ENCODE data around the gene FAM53C.

DNA sequence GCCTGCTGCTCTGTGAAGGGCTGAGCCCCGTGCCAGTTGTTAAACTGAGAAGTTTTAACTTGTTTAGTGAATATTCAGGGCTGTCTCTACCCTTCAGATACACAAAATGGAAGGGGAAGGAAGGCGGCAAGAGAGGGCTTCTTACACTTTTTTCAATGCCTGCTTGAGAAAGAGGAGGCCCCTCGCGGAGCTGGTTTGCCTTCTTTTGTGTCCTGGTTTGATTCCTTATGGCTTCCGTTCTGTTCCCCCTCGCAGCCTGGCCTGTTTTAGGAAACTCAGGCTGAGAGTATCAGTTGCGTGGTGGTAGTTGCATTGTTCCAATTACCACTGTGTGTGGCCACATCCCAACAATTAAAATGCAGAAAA is 1.0 kb downstream of the FAM53C start:
- TF ChIP-seq EZH2 (IDR thresholded peaks at IDR 0.05; ENCODE audit: borderline replicate concordance, low read length) = no peak
- TF ChIP-seq, protein P1, sequence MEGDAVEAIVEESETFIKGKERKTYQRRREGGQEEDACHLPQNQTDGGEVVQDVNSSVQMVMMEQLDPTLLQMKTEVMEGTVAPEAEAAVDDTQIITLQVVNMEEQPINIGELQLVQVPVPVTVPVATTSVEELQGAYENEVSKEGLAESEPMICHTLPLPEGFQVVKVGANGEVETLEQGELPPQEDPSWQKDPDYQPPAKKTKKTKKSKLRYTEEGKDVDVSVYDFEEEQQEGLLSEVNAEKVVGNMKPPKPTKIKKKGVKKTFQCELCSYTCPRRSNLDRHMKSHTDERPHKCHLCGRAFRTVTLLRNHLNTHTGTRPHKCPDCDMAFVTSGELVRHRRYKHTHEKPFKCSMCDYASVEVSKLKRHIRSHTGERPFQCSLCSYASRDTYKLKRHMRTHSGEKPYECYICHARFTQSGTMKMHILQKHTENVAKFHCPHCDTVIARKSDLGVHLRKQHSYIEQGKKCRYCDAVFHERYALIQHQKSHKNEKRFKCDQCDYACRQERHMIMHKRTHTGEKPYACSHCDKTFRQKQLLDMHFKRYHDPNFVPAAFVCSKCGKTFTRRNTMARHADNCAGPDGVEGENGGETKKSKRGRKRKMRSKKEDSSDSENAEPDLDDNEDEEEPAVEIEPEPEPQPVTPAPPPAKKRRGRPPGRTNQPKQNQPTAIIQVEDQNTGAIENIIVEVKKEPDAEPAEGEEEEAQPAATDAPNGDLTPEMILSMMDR (IDR thresholded peaks at IDR 0.05; ENCODE audit: low read length) = no peak
